Endothelial cell of umbilical vein (primary cell): ENCODE results near the gene STH. TPM values are rescaled to one million over a fixed set of nuclear protein-coding genes. Genes with fewer than 3 reads are reported as not detected.

ENCODE experiments used
- BruUV-seq: library from RNA; stranded (reverse); fragments of 400-500 nt; replicated peaks from 2 replicates; lab custom pipeline; 2021; lab: Mats Ljungman, UMichigan
- CTCF ChIA-PET: fragments of 300-600, 350-600 bp; sonication (Branson Sonifier 250); formaldehyde crosslinking; loops from one replicate; lab custom pipeline; 2021; ENCODE audit warnings: antibody characterized with exemption, inconsistent platforms; lab: Charles Lee
- POLR2A ChIA-PET: fragments of 300-600, 350-600 bp; sonication (Branson Sonifier 250); formaldehyde crosslinking; loops from one replicate; lab custom pipeline; 2021; ENCODE audit warnings: antibody characterized with exemption, inconsistent platforms; lab: Charles Lee
- DNase-seq: peaks from one replicate; pipeline ENCODE4 v3.0.0-alpha.2; 2011; ENCODE audit warnings: low read depth, low spot score
- FAIRE-seq: peaks from 2 replicates; lab custom pipeline; 2011; peaks lifted over from hg19 to GRCh38; lab: Jason Lieb, UNC
- H2AFZ ChIP-seq: 2 replicates; pipeline ENCODE4 v1.6.0; 2012; ENCODE audit warnings: low read depth, low read length, control low read depth, inconsistent platforms
- H3K27ac ChIP-seq: 2 replicates; pipeline ENCODE4 v1.5.1; 2011; ENCODE audit warnings: low read depth, mild to moderate bottlenecking, control low read depth, low read length, moderate library complexity; ENCODE audit not compliant: insufficient read depth
- H3K27me3 ChIP-seq, 2 experiments: 2 replicates each; pipeline versions ENCODE4 v1.6.0 to v1.6.1; 2011; ENCODE audit warnings: low read length in 2 of 2, mixed read lengths in 1 of 2; ENCODE audit not compliant: control insufficient read depth in 2 of 2, insufficient read depth in 2 of 2
- H3K36me3 ChIP-seq, 2 experiments: 2 replicates in 1 of 2; 3 replicates in 1 of 2; pipeline ENCODE4 v1.5.1; 2011; ENCODE audit warnings: low read length in 2 of 2, mild to moderate bottlenecking in 1 of 2, moderate library complexity in 1 of 2; ENCODE audit not compliant: control insufficient read depth in 2 of 2, insufficient read depth in 2 of 2; ENCODE audit errors: extremely low read depth in 1 of 2
- H3K4me1 ChIP-seq: 3 replicates; pipeline ENCODE4 v1.5.1; 2011; ENCODE audit warnings: mild to moderate bottlenecking, low read length; ENCODE audit not compliant: control insufficient read depth, insufficient read depth; ENCODE audit errors: extremely low read depth
- H3K4me2 ChIP-seq: 2 replicates; pipeline ENCODE4 v1.6.1; 2011; ENCODE audit warnings: low read length, control low read depth, mixed read lengths; ENCODE audit not compliant: insufficient read depth
- H3K4me3 ChIP-seq, 3 experiments: fragments of 200-600 bp in 1 of 3; sonication (generic), shearing (Covaris generic) in 1 of 3; replicated peaks in 1 of 3; 2 replicates each; pipeline ENCODE4 v1.5.1; 2011 to 2016; ENCODE audit warnings: control low read depth in 3 of 3, low read length in 3 of 3, mild to moderate bottlenecking in 2 of 3, inconsistent platforms in 1 of 3, low read depth in 1 of 3, moderate library complexity in 1 of 3; ENCODE audit not compliant: insufficient read depth in 1 of 3
- H3K79me2 ChIP-seq: 2 replicates; pipeline ENCODE4 v1.6.0; 2012; ENCODE audit warnings: low read length, inconsistent platforms; ENCODE audit not compliant: control insufficient read depth, insufficient read depth
- H3K9ac ChIP-seq: replicated peaks from 2 replicates; pipeline ENCODE3; 2011; ENCODE audit warnings: low read length, control low read depth; ENCODE audit not compliant: insufficient read depth; ENCODE audit errors: extremely low read depth
- H3K9me1 ChIP-seq: replicated peaks from 3 replicates; pipeline ENCODE4 v1.6.0; 2011; ENCODE audit warnings: mild to moderate bottlenecking, low read length; ENCODE audit not compliant: control insufficient read depth, insufficient read depth; ENCODE audit errors: extremely low read depth
- H3K9me3 ChIP-seq: replicated peaks from 2 replicates; pipeline ENCODE4 v1.5.1; 2012; ENCODE audit warnings: low read length, inconsistent platforms; ENCODE audit not compliant: control insufficient read depth, insufficient read depth
- H4K20me1 ChIP-seq: replicated peaks from 2 replicates; pipeline ENCODE3; 2011; ENCODE audit warnings: mild to moderate bottlenecking, low read length; ENCODE audit not compliant: control insufficient read depth, insufficient read depth; ENCODE audit errors: extremely low read depth
- CTCF ChIP-seq, 2 donors: IDR thresholded peaks; 1 replicate in 1 of 2; 2 replicates in 1 of 2; pipeline ENCODE4 v1.5.1; 2011; ENCODE audit warnings: low read length in 2 of 2, mild to moderate bottlenecking in 2 of 2, moderate library complexity in 2 of 2, control low read depth in 1 of 2, inconsistent platforms in 1 of 2, low read depth in 1 of 2; ENCODE audit not compliant: insufficient read depth in 1 of 2; ENCODE audit errors: extremely low read depth in 1 of 2
- FOS ChIP-seq: IDR thresholded peaks from 2 replicates; pipeline ENCODE4 v1.6.1; 2011; ENCODE audit warnings: mild to moderate bottlenecking, low read length, moderate library complexity, borderline replicate concordance; ENCODE audit not compliant: insufficient read depth
- GATA2 ChIP-seq: IDR thresholded peaks from 2 replicates; pipeline ENCODE4 v1.7.0; 2011; ENCODE audit warnings: low read depth, mild to moderate bottlenecking, moderate library complexity, mixed read lengths, low read length; ENCODE audit not compliant: insufficient read length, insufficient read depth
- MAX ChIP-seq: IDR thresholded peaks from 2 replicates; pipeline ENCODE4 v1.6.1; 2011; ENCODE audit not compliant: insufficient read depth, insufficient read length
- POLR2A ChIP-seq: IDR thresholded peaks from 2 replicates; pipeline ENCODE4 v1.6.1; 2012; ENCODE audit warnings: low read depth, mild to moderate bottlenecking, control low read depth, low read length
- POLR2AphosphoS5 ChIP-seq: IDR thresholded peaks from 2 replicates; pipeline ENCODE4 v1.6.1; 2012; ENCODE audit warnings: low read depth, mild to moderate bottlenecking, control low read depth, low read length, moderate library complexity; ENCODE audit not compliant: insufficient read depth
- dilution Hi-C: fragments of 300-500 bp; cut with MboI; formaldehyde crosslinking; loops from one replicate; pipeline ENCODE4 v1.15.0; 2019; ENCODE audit warnings: low sequenced_read_pairs; ENCODE audit not compliant: extremely low pct_ligation_motif_present
- intact Hi-C: fragments of 100-400 bp; cut with micrococcal nuclease; formaldehyde crosslinking; loops from one replicate; pipeline ENCODE4 v1.10.0; 2022
- polyA plus RNA-seq, 4 experiments: library from polyadenylated mRNA; depleted of rRNA in 3 of 4; stranded (reverse) in 3 of 4; unstranded in 1 of 4; fragments of >200 nt; gene quantifications; 2 replicates each; pipeline versions ENCODE4 v1.2.1 to v1.2.3, GENCODE V29; 2011 to 2012; ENCODE audit warnings: missing spikeins in 1 of 4
- total RNA-seq: library from RNA; stranded (reverse); gene quantifications from 2 replicates; pipeline ENCODE4 v1.2.3, GENCODE V29; 2021

STH gene
- total and polyA plus RNA-seq, 2 donors (not counting 3 experiments of a cell fraction or from before 2014, with no cell fraction given), result not detected

GRCh38 chr17:46043606-46044005 is 44.6 kb downstream of the STH start:
- BruUV-seq, result no TSS peak
- intact Hi-C loops, result loop anchor here (1.0 to 2.0 kb wide), 5 partner anchors 17 to 170 kb away; no protein-coding TSS in a partner anchor
- H3K4me1 ChIP-seq, result peaks cover 9% of the 10 kb centered on the region
- H3K9me3 ChIP-seq, result no peaks in the 10 kb centered on the region
- peaks cover 3 to 17% of the 10 kb centered on the region in 2 experiments for H3K36me3 ChIP-seq
- H3K27me3 ChIP-seq, result no peaks in the 10 kb centered on the region
- DNase-seq, result no peak
- H3K9me1 ChIP-seq, result no peaks in the 10 kb centered on the region
- TF ChIP-seq MAX (no peak), POLR2A (no peak), FOS (no peak), GATA2 (no peak)
- H3K27ac ChIP-seq, result no peak overlapping the region
- no peak for FAIRE-seq
- H3K79me2 ChIP-seq, result peaks cover 2% of the 10 kb centered on the region
- no peak overlapping the region for H3K4me2 ChIP-seq
- ChIA-PET CTCF (interaction anchor here (0.6 to 6.5 kb wide), 43 partner anchors 8 to 243 kb away, joined by 3 to 131 read pairs (median 6); partner anchors contain the start of gene KANSL1), POLR2A (interaction anchor here (1.1 kb wide), 1 partner anchor 169 kb away, joined by 3 read pairs; no protein-coding TSS in a partner anchor)
- no peak overlapping the region for H3K9ac ChIP-seq
- dilution Hi-C loops, result no loop called here
- no peak overlapping the region for H2AFZ ChIP-seq
- H4K20me1 ChIP-seq, result no peaks in the 10 kb centered on the region
- no peak overlapping the region for H3K4me3 ChIP-seq

GRCh38 chr17:46044286-46044928 is 45.4 kb downstream of the STH start:
- CTCF ChIA-PET, result interaction anchor here (0.6 to 3.7 kb wide), 51 partner anchors 9 to 404 kb away, joined by 3 to 131 read pairs (median 5); partner anchors contain the start of gene KANSL1
- TF ChIP-seq CTCF (IDR thresholded peaks at IDR 0.05; ENCODE audit: extremely low read depth in 1 of 2, insufficient read depth in 1 of 2, low read depth in 1 of 2, low read length in 2 of 2) (peak; percentile 79 to 83), GATA2 (peak; percentile 16), FOS (no peak), POLR2AphosphoS5 (peak; percentile 33)
- H3K36me3 ChIP-seq, result peaks cover 7 to 10% of the 10 kb centered on the region in 2 experiments
- POLR2A ChIA-PET, result interaction anchor here (0.7 to 1.1 kb wide), 2 partner anchors 142 to 168 kb away, joined by 3 read pairs; no protein-coding TSS in a partner anchor
- dilution Hi-C loops (no loop called here), intact Hi-C loops (loop anchor here (1.0 to 2.0 kb wide), 5 partner anchors 16 to 169 kb away; no protein-coding TSS in a partner anchor)
- no peak overlapping the region for H3K4me3 ChIP-seq
- no peaks in the 10 kb centered on the region for H3K27me3 ChIP-seq
- peaks cover 9% of the 10 kb centered on the region for H3K4me1 ChIP-seq
- H4K20me1 ChIP-seq, result no peaks in the 10 kb centered on the region
- H3K4me2 ChIP-seq, result no peak overlapping the region
- peaks cover 2% of the 10 kb centered on the region for H3K79me2 ChIP-seq
- no peaks in the 10 kb centered on the region for H3K9me3 ChIP-seq
- DNase-seq (peak; percentile 93), FAIRE-seq (peak; percentile 97)
- no peaks in the 10 kb centered on the region for H3K9me1 ChIP-seq
- no peak overlapping the region for H3K27ac ChIP-seq
- no TSS peak for BruUV-seq
- no peak overlapping the region for H3K9ac ChIP-seq
- H2AFZ ChIP-seq, result no peak overlapping the region
